HCT116 (cell line): ENCODE results near the gene ATF7IP.

ENCODE experiments used
- ATF3 ChIP-seq: IDR thresholded peaks from 2 replicates; pipeline ENCODE4 v1.6.1; 2012
- CBX3 ChIP-seq: IDR thresholded peaks from 2 replicates; pipeline ENCODE4 v1.6.1; 2012; ENCODE audit warnings: low read depth
- CTCF ChIP-seq, 3 experiments: fragments of 200-600 bp in 1 of 3; sonication (generic) in 1 of 3; IDR thresholded peaks in 2 of 3; conservative IDR thresholded peaks in 1 of 3; 2 replicates each; pipeline ENCODE4 v1.5.1; 2012 to 2017; ENCODE audit warnings: low read depth in 2 of 3, low read length in 2 of 3, antibody characterized with exemption in 1 of 3, borderline replicate concordance in 1 of 3, control low read depth in 1 of 3, mild to moderate bottlenecking in 1 of 3, mixed read lengths in 1 of 3, mixed run types in 1 of 3, moderate library complexity in 1 of 3; ENCODE audit not compliant: insufficient read depth in 1 of 3
- EZH2 ChIP-seq: fragments of 200-600 bp; sonication (generic); IDR thresholded peaks from 2 replicates; pipeline ENCODE4 v1.6.1; 2017; ENCODE audit warnings: antibody characterized with exemption, mixed run types
- EZH2phosphoT487 ChIP-seq: fragments of 200-600 bp; IDR thresholded peaks from 2 replicates; pipeline ENCODE4 v1.6.1; 2018; ENCODE audit warnings: antibody characterized with exemption, borderline replicate concordance
- MAX ChIP-seq: IDR thresholded peaks from 2 replicates; pipeline ENCODE4 v1.6.1; 2012
- POLR2A ChIP-seq: IDR thresholded peaks from 2 replicates; pipeline ENCODE4 v1.7.0; 2011; ENCODE audit warnings: borderline replicate concordance; ENCODE audit not compliant: insufficient read depth, insufficient read length; ENCODE audit errors: extremely low read depth
- POLR2AphosphoS5 ChIP-seq: IDR thresholded peaks from 2 replicates; pipeline ENCODE4 v1.6.1; 2011; ENCODE audit warnings: mild to moderate bottlenecking, low read depth, low read length, moderate library complexity
- SIN3A ChIP-seq: IDR thresholded peaks from 2 replicates; pipeline ENCODE4 v1.6.1; 2012; ENCODE audit warnings: low read depth
- YY1 ChIP-seq: IDR thresholded peaks from 2 replicates; pipeline ENCODE4 v1.6.1; 2011; ENCODE audit warnings: low read length, low read depth, moderate library complexity, mild to moderate bottlenecking; ENCODE audit not compliant: insufficient replicate concordance; ENCODE audit errors: extremely low read depth
- ZNF274 ChIP-seq: fragments of 200-500 bp; sonication (Bioruptor generic); IDR thresholded peaks from 2 replicates; pipeline ENCODE4 v1.6.1; 2014; ENCODE audit warnings: mild to moderate bottlenecking, low read depth, low read length, inconsistent platforms

GRCh38 chr12:14471497-14471896, 106.0 kb downstream of the ATF7IP start:
- no peak for TF ChIP-seq POLR2AphosphoS5
- no peak for TF ChIP-seq CTCF (IDR thresholded peaks at IDR 0.05 in 2 of 3, conservative IDR thresholded peaks at IDR 0.05 in 1 of 3; ENCODE audit: borderline replicate concordance in 1 of 3, insufficient read depth in 1 of 3, low read depth in 2 of 3, low read length in 2 of 3)
- no peak for TF ChIP-seq POLR2A
- TF ChIP-seq ZNF274, result no peak
- no peak for TF ChIP-seq ATF3
- no peak for TF ChIP-seq YY1
- TF ChIP-seq EZH2, result no peak
- TF ChIP-seq SIN3A, result no peak
- no peak for TF ChIP-seq EZH2phosphoT487
- TF ChIP-seq MAX, result no peak
- no peak for TF ChIP-seq CBX3
